Kidney tubule cell (primary cell): ENCODE data around the gene ADORA2A.

Experiments used
- DNase-seq: peaks from one replicate; pipeline ENCODE4 v3.0.0-alpha.2; 2018; ENCODE audit warnings: low spot score

ADORA2A gene

GRCh38 chr22:24453853-24454252, 26.5 kb downstream of the ADORA2A start:
- no peak for DNase-seq

- no peak for DNase-seq
Observed at GRCh38 chr22:24455039-24455438, 27.6 kb downstream of the ADORA2A start.

GRCh38 chr22:24455751-24456426, 28.5 kb downstream of the ADORA2A start:
- DNase-seq, result no peak

GRCh38 chr22:24457894-24458420, 30.6 kb downstream of the ADORA2A start:
- DNase-seq, result no peak

- DNase-seq, result no peak
Observed at GRCh38 chr22:24459911-24460310, 32.5 kb downstream of the ADORA2A start.

- DNase-seq, result no peak
Observed at GRCh38 chr22:24460418-24461089, 33.2 kb downstream of the ADORA2A start.

- DNase-seq, result no peak
Observed at GRCh38 chr22:24463071-24463760, 35.8 kb downstream of the ADORA2A start.

GRCh38 chr22:24465566-24465965, 38.2 kb downstream of the ADORA2A start:
- DNase-seq, result peak; percentile 56

GRCh38 chr22:24465975-24466374, 38.6 kb downstream of the ADORA2A start:
- DNase-seq, result peak; percentile 9

GRCh38 chr22:24466716-24467328, 39.4 kb downstream of the ADORA2A start:
- DNase-seq, result peak; percentile 66

GRCh38 chr22:24467340-24467739, 39.9 kb downstream of the ADORA2A start:
- no peak for DNase-seq

GRCh38 chr22:24471570-24471969, 44.2 kb downstream of the ADORA2A start:
- no peak for DNase-seq

- no peak for DNase-seq
Observed at GRCh38 chr22:24473284-24473683, 45.9 kb downstream of the ADORA2A start.

GRCh38 chr22:24474221-24474620, 46.8 kb downstream of the ADORA2A start:
- DNase-seq, result peak; percentile 90

- no peak for DNase-seq
Observed at GRCh38 chr22:24474649-24475255, 47.4 kb downstream of the ADORA2A start.

GRCh38 chr22:24481641-24482040, 54.2 kb downstream of the ADORA2A start:
- no peak for DNase-seq

- peak; percentile 75 for DNase-seq
Observed at GRCh38 chr22:24482575-24482974, 55.2 kb downstream of the ADORA2A start.

GRCh38 chr22:24482998-24483397, 55.6 kb downstream of the ADORA2A start:
- no peak for DNase-seq

- DNase-seq, result no peak
Observed at GRCh38 chr22:24483976-24484545, 56.7 kb downstream of the ADORA2A start.

- no peak for DNase-seq
Observed at GRCh38 chr22:24485170-24485569, 57.8 kb downstream of the ADORA2A start.

- no peak for DNase-seq
Observed at GRCh38 chr22:24485608-24486007, 58.2 kb downstream of the ADORA2A start.

GRCh38 chr22:24486501-24486921, 59.1 kb downstream of the ADORA2A start:
- peak; percentile 73 for DNase-seq
